ENCODE measurements around the gene RTP2.

GRCh38 chr3:187685948-187686347 lies 16.4 kb downstream of the RTP2 start:
- TF ChIP-seq FOXM1 (IDR thresholded peaks at IDR 0.05; ENCODE audit: borderline replicate concordance, low read depth) (no peak), MAX (IDR thresholded peaks at IDR 0.05) (no peak), USF1 (IDR thresholded peaks at IDR 0.05) (no peak), TAF1 (IDR thresholded peaks at IDR 0.05; ENCODE audit: low read depth) (no peak), YY1 (IDR thresholded peaks at IDR 0.05; ENCODE audit: low read depth) (no peak), REST (IDR thresholded peaks at IDR 0.05; ENCODE audit: low read depth) (no peak), EP300 (IDR thresholded peaks at IDR 0.05; ENCODE audit: borderline replicate concordance) (no peak), ZBTB7A (IDR thresholded peaks at IDR 0.05; ENCODE audit: low read depth) (no peak), TEAD4 (IDR thresholded peaks at IDR 0.05) (no peak), TCF12 (IDR thresholded peaks at IDR 0.05; ENCODE audit: low read depth) (no peak)

Data from Ishikawa (cell line).